Measurements from ENCODE around the gene MAGEF1. TPM values are rescaled to one million over a fixed set of nuclear protein-coding genes. Genes with fewer than 3 reads are reported as not detected.

MAGEF1 gene
- total RNA-seq, 1 experiment from 2014 or later, result 64.0 TPM

DNA sequence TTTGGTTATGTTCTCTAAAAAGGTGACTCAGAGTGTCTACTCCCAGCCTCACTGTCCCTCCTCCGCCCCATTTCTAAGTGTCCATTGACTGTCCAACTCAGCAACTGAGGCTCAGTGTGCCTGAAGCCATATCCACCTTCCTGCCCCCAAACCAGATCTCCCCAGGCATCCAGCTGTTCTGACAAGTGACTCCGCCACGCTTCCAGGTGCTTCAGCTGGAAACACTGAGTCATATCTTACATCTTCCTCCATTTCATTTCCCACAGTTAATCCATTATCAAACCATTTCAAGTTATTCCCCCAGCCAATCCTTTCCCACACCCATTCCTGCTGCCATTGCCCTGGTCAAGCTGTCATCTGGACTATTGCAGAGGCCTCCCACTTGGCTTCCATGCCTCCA, 17.1 kb downstream of the MAGEF1 start:
- in situ Hi-C loops (cut with HindIII; ENCODE audit: low sequenced_read_pairs), result no loop called here
- DNase-seq (ENCODE audit: low spot score), result no peak

DNA sequence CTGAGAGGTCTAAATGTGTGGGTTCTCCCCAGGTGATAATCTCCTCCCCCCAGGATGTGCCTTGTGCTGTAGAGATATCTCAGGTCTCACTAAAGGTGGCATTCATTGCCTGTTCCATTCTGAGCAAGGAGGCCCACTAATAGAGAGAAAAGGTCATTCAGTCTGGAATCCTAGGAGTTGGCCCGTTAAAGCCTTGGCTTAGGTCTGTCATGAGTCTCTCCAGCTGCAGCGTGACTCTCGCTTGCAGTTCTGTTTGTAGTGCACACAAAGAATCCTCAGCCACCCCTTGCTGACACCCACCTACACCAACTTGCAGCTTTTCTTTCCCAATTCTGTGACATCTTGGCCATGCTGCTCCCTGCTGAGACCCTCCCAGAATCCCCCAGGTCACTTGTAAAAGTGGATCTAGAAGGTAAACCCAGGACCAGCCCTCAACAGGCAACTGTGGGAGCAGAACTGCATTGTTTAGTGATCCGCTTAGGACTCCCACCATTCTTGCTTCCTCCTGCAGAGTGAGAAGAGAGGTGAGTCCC, 17.7 kb downstream of the MAGEF1 start:
- in situ Hi-C loops (cut with HindIII; ENCODE audit: low sequenced_read_pairs), result no loop called here
- no peak for DNase-seq (ENCODE audit: low spot score)

- in situ Hi-C loops (cut with HindIII; ENCODE audit: low sequenced_read_pairs), result no loop called here
- no peak for DNase-seq (ENCODE audit: low spot score)
Measured at GRCh38 chr3:184693011-184693975, 18.6 kb downstream of the MAGEF1 start.

DNA sequence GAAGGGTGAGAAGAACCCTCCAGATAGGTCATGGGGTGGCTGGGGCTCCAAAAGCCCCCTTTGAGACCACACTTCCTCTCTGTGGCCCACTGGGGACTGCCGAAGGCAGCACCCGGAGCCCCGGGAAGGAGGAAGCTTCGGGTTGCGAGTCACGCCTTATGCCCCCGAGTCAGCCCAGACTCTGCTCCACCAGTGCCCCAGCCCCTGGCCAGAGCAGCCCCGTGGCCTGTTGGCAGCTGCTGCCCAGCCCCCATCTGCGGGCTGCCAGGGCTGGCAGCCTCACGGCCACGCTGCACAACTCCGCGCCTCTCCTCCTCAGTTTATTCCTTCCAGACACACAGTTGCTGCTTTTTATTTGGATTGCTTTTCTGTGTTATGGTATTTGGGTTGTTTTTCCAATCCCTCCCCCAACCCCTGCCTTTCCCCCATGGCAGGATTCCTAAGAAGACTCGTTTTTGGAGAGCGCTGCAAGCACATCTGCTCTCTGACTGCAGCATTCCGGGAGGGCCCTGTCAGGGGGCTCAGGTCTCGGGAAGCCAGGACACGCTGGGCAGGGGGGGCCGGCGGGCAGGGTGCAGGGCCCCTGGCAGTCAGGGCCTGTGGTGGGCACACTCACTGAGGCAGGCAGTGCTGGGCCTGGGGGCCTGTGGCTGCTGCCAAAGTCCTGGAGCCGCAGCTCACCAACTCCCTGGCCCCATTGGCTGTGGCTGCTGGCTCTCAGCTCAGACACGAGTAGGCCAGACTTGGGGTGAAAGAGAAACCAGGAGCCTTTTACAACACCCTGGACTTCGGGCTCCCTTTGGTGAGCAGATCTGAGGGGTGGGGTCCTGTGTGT, 20.2 kb downstream of the MAGEF1 start:
- DNase-seq (ENCODE audit: low spot score), result no peak
- in situ Hi-C loops (cut with HindIII; ENCODE audit: low sequenced_read_pairs), result no loop called here

GRCh38 chr3:184690192-184690883, 21.5 kb downstream of the MAGEF1 start:
- in situ Hi-C loops (cut with HindIII; ENCODE audit: low sequenced_read_pairs), result no loop called here

DNA sequence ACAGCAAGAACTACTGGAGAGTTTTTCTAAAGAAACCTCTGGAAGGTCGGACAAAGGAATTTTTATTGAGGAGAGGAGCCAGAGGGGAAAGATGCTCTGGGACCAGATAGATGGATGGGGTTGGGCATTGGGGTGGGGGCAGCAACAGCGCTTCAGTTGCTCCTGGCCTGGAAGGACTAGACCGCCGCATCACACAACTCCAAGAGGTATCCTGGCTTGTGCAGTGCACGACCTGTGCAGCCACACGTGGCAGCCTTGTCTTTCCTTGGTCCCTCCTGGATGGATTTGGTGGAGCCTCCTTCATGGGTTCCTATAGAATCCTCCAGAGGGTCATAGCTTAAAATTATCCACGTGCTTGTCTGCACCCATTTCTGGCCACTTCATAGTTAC, 23.0 kb downstream of the MAGEF1 start:
- in situ Hi-C loops (cut with HindIII; ENCODE audit: low sequenced_read_pairs), result no loop called here

More at GRCh38 chr3:184690192-184690883, 21.5 kb downstream of the MAGEF1 start:
- DNase-seq (ENCODE audit: low spot score), result no peak

GRCh38 chr3:184688251-184688881, 23.5 kb downstream of the MAGEF1 start:
- in situ Hi-C loops (cut with HindIII; ENCODE audit: low sequenced_read_pairs), result no loop called here
- DNase-seq (ENCODE audit: low spot score), result no peak

More for the DNA sequence above, 23.0 kb downstream of the MAGEF1 start:
- no peak for DNase-seq (ENCODE audit: low spot score)

- no peak for DNase-seq (ENCODE audit: low spot score)
- in situ Hi-C loops (cut with HindIII; ENCODE audit: low sequenced_read_pairs), result no loop called here
Measured at GRCh38 chr3:184687363-184688015, 24.4 kb downstream of the MAGEF1 start.

DNA sequence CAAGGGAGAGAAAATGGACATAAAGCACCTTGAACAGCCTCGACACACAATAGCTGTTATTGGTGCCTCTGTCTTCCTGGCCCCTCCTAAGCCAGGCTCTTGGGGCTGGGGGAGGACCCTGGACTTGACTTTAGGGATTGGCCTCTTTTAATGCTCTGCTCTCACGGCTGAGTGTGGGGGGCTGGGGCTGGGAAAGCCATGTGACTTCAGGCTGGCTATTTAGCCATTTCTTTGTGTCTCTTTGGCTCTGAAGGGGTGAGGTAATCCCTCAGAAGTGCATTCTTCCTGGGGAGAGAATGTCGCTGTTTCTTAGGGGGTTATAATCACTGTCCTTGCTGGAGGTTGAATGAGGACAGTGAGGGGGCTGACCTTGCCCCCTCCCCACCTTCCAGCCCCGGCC, 26.2 kb downstream of the MAGEF1 start:
- no peak for DNase-seq (ENCODE audit: low spot score)
- in situ Hi-C loops (cut with HindIII; ENCODE audit: low sequenced_read_pairs), result no loop called here

GRCh38 chr3:184685055-184685454, 26.8 kb downstream of the MAGEF1 start:
- DNase-seq (ENCODE audit: low spot score), result no peak

DNA sequence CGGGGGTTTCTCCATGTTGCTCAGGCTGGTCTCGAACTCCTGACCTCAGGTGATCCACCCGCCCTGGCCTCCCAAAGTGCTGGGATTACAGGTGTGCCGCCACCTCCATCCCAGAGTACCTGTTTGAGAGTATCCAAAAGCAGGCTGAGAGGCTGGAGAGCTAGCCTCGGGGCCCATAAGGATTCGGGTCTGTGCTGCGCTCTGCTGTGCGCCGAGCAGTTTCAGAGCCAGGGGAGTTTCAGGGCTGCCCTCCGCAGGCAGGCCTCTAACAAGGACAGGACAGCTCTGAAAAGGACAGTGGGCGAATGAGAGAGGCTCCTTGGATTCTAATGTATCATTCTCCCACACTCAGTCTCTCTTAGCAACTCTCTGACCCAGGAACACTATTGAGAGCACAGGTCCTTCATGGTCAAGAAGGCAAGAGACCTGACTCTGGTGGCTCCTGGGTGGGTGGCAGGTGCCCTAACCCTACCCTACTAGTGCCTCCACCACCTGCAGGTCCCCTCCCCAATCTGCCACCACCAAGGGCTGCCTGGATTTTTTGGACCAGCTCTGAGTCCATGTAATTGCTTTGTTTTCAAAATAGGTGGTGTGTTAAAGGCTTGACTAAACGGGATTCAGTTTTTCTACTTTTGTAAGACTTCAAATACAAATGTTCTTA, 27.8 kb downstream of the MAGEF1 start:
- no peak for DNase-seq (ENCODE audit: low spot score)

More at GRCh38 chr3:184685055-184685454, 26.8 kb downstream of the MAGEF1 start:
- in situ Hi-C loops (cut with HindIII; ENCODE audit: low sequenced_read_pairs), result no loop called here

GRCh38 chr3:184683234-184683633, 28.6 kb downstream of the MAGEF1 start:
- in situ Hi-C loops (cut with HindIII; ENCODE audit: low sequenced_read_pairs), result no loop called here
- DNase-seq (ENCODE audit: low spot score), result no peak

More for the DNA sequence above, 27.8 kb downstream of the MAGEF1 start:
- in situ Hi-C loops (cut with HindIII; ENCODE audit: low sequenced_read_pairs), result no loop called here

- no peak for DNase-seq (ENCODE audit: low spot score)
- in situ Hi-C loops (cut with HindIII; ENCODE audit: low sequenced_read_pairs), result no loop called here
Measured at GRCh38 chr3:184682671-184683070, 29.2 kb downstream of the MAGEF1 start.

- in situ Hi-C loops (cut with HindIII; ENCODE audit: low sequenced_read_pairs), result no loop called here
- no peak for DNase-seq (ENCODE audit: low spot score)
Measured at GRCh38 chr3:184680385-184681345, 31.2 kb downstream of the MAGEF1 start.

- DNase-seq (ENCODE audit: low spot score), result no peak
- in situ Hi-C loops (cut with HindIII; ENCODE audit: low sequenced_read_pairs), result no loop called here
Measured at GRCh38 chr3:184679056-184679816, 32.6 kb downstream of the MAGEF1 start.

Measured in G401 (cell line).